Right lobe of liver (tissue), 6 donors: Measurements from ENCODE around the gene TRMT10B. TPM values are rescaled to one million over a fixed set of nuclear protein-coding genes. Genes with fewer than 3 reads are reported as not detected.
A peak's percentile ranks its signal among the peaks of the same experiment; 100 is the strongest.

Experiments used
- ATAC-seq, 4 donors: fragments of 200-7000 bp; cut with Tn5 transposase; one replicate each; pipeline ENCODE4 v1.9.1; 2020; ENCODE audit warnings: mild to moderate bottlenecking in 4 of 4, moderate library complexity in 4 of 4
- DNase-seq, 3 donors: peaks; one replicate each; pipeline ENCODE4 v3.0.0-alpha.2; 2020
- H3K27ac ChIP-seq, 3 donors: fragments of 200-600 bp; one replicate each; pipeline ENCODE4 v1.8.0; 2022
- H3K27me3 ChIP-seq, 2 donors: fragments of 200-600 bp; one replicate each; pipeline ENCODE4 v1.8.0; 2022
- H3K36me3 ChIP-seq, 4 donors: fragments of 200-600 bp; sonication (generic) in 1 of 4; one replicate each; pipeline versions ENCODE4 v1.5.1 to v1.8.0; 2017 to 2022; ENCODE audit warnings: control low read depth in 1 of 4
- H3K4me1 ChIP-seq, 4 donors: fragments of 200-600 bp; sonication (generic) in 1 of 4; one replicate each; pipeline versions ENCODE4 v1.5.1 to v1.8.0; 2017 to 2022; ENCODE audit warnings: control low read depth in 1 of 4
- H3K4me3 ChIP-seq, 3 donors: fragments of 200-600 bp; one replicate each; pipeline ENCODE4 v1.8.0; 2022
- H3K9me3 ChIP-seq, 4 donors: fragments of 200-600 bp; sonication (generic) in 1 of 4; one replicate each; pipeline versions ENCODE4 v1.5.1 to v1.8.0; 2017 to 2022; ENCODE audit warnings: control low read depth in 1 of 4
- CTCF ChIP-seq, 4 donors: fragments of 200-600 bp in 3 of 4; fragments of 450-650 bp in 1 of 4; IDR thresholded peaks; one replicate each; pipeline versions ENCODE4 v1.5.1 to v1.8.0; 2016 to 2022; ENCODE audit warnings: antibody characterized with exemption in 4 of 4, mild to moderate bottlenecking in 2 of 4
- POLR2A ChIP-seq: fragments of 450-650 bp; IDR thresholded peaks from one replicate; pipeline ENCODE4 v1.6.1; 2017; ENCODE audit warnings: antibody characterized with exemption, mild to moderate bottlenecking
- WGBS: methylation state at CpG from one replicate; pipeline ENCODE4 v1.1.6; 2018; ENCODE audit warnings: low coverage, low lambda C conversion rate; ENCODE audit not compliant: insufficient coverage; ENCODE audit errors: missing lambda C conversion rate; 5-methylcytosine and 5-hydroxymethylcytosine counted together
- intact Hi-C, 2 donors: fragments of 100-400 bp; cut with DNase I; formaldehyde crosslinking; loops; one replicate each; pipeline versions ENCODE4 v1.11.2 to v1.14.1; 2022
- long read RNA-seq: library from polyadenylated mRNA; unstranded; transcript quantifications from one replicate; pipeline ENCODE4 v2.0.0, GENCODE V29; 2019
- total RNA-seq, 6 experiments: library from RNA; depleted of rRNA in 2 of 6; stranded (reverse); fragments of >200 nt in 2 of 6; fragmentation: NEBNext Ultra II Directional in 3 of 6; extraction: Animal tissue kit (Norgen Biotek cat#: 25700) in 3 of 6; gene quantifications; one replicate each; pipeline versions ENCODE4 v1.1.0 to v1.2.4, GENCODE V29; 2016 to 2023
- donor health status: DM: no; HTN: yes; CAD: no.
- donor health status: DM: no; HTN: no; CAD: no.
- donor health status: DM: no; HTN: no; CAD: no.
- donor health status: DM: no; HTN: yes; CAD: no.
- donor health status: DM: no; HTN: yes; CAD: no.

TRMT10B gene, protein sequence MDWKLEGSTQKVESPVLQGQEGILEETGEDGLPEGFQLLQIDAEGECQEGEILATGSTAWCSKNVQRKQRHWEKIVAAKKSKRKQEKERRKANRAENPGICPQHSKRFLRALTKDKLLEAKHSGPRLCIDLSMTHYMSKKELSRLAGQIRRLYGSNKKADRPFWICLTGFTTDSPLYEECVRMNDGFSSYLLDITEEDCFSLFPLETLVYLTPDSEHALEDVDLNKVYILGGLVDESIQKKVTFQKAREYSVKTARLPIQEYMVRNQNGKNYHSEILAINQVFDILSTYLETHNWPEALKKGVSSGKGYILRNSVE
- 1 to 10 TPM; 2.2 to 4.9 (median 3.3) TPM for total RNA-seq
- long read RNA-seq, partial matches to known transcripts, result 0 of 2 reads
- long read RNA-seq, other reads (novel, unspliced or antisense), result 2 of 2 reads

DNA sequence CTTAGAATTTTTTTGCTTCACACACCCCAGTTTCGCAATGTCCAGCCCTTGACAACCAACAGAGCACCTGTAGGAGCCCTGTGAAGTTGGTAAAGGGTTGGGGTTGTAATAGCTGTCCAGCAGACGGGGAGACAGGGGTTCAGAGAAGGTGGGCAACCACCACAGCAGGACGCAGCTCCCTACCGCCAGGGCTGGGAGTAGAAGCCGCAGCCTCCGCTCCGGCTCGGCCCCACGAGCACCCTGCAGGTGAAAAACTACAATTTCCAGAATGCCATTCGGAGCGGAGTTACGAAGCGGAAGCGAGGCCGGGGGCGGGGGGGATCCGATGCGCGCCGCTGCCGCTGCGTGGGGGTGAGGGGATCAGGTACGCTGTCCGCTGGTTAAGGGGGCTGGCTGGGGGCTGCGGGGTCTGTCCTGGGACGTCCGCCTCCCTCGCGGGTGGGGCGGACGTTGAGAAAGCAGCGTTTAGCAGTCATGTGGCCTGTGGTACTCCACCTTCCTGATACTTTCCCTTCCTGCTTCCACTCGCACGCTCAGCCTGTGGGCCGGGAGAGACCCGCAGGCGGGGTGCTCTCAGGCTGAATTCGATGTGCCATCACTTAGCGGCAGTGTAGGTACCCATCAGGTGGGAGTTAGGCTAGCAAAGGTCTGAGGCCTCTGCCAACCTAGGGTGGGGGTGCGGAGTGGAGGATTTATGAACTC lies at the start of gene TRMT10B:
Gene TRMT10B (plus strand): TSS at position 317 of the 702 bp plus-strand sequence. CDS start 8,127 bp downstream, outside the sequence.
- DNase-seq (peak; percentile 70 to 78 (median 71)), ATAC-seq (peak; percentile 95 to 98 (median 97))
- TF ChIP-seq CTCF (IDR thresholded peaks at IDR 0.05) (no peak), POLR2A (no peak)
- H3K4me3 ChIP-seq, result peak within 1 kb of the TSS; percentile 71 to 91 (median 87)
- no peaks in the 10 kb centered on the region for H3K36me3 ChIP-seq
- no peaks in the 10 kb centered on the region for H3K27me3 ChIP-seq
- 3% methylated on average over 28 of the region's 40 CpGs for WGBS
- no peaks in the 10 kb centered on the region for H3K9me3 ChIP-seq
- peaks cover 0 to 6% (median 0%) of the 10 kb centered on the region in 4 donors for H3K4me1 ChIP-seq
- intact Hi-C loops, result no loop called here
- H3K27ac ChIP-seq, result peak within 1 kb of the TSS; percentile 57 to 83 (median 81)

- no peaks in the 10 kb centered on the region for H3K9me3 ChIP-seq
- H3K27ac ChIP-seq, result no peak overlapping the region
- 90% methylated on average over 3 of the region's 3 CpGs for WGBS
- no peak overlapping the region for H3K4me3 ChIP-seq
- no peaks in the 10 kb centered on the region for H3K36me3 ChIP-seq
- DNase-seq (no peak), ATAC-seq (no peak)
- peaks cover 0 to 19% (median 8%) of the 10 kb centered on the region in 4 donors for H3K4me1 ChIP-seq
- no peak for TF ChIP-seq POLR2A
- no peak for TF ChIP-seq CTCF (IDR thresholded peaks at IDR 0.05)
- no peaks in the 10 kb centered on the region for H3K27me3 ChIP-seq
- intact Hi-C loops, result no loop called here
Measured at GRCh38 chr9:37705787-37706186, 47.8 kb upstream of the TRMT10B start.

- Histone ChIP-seq H3K27me3 (no peaks in the 10 kb centered on the region), H3K27ac (no peak overlapping the region), H3K4me1 (peaks cover 0 to 16% (median 7%) of the 10 kb centered on the region in 4 donors), H3K9me3 (no peaks in the 10 kb centered on the region), H3K36me3 (no peaks in the 10 kb centered on the region), H3K4me3 (no peak overlapping the region)
- DNase-seq (no peak), ATAC-seq (no peak)
- no peak for TF ChIP-seq CTCF (IDR thresholded peaks at IDR 0.05)
- TF ChIP-seq POLR2A, result no peak
- intact Hi-C loops, result no loop called here
- 81% methylated on average over 3 of the region's 3 CpGs for WGBS
Measured at GRCh38 chr9:37706290-37706689, 47.3 kb upstream of the TRMT10B start.

GRCh38 chr9:37707748-37708147 lies 45.9 kb upstream of the TRMT10B start:
- peak; percentile 91 to 96 (median 94) for ATAC-seq
- Histone ChIP-seq H3K27ac (peak overlapping the region in 1 of 3 donors; percentile 64), H3K4me3 (no peak overlapping the region), H3K9me3 (no peaks in the 10 kb centered on the region), H3K4me1 (peaks cover 0 to 16% (median 7%) of the 10 kb centered on the region in 4 donors), H3K36me3 (no peaks in the 10 kb centered on the region), H3K27me3 (no peaks in the 10 kb centered on the region)
- peak in 1 of 3 donors; percentile 54 for DNase-seq
- TF ChIP-seq POLR2A, result no peak
- no peak for TF ChIP-seq CTCF (IDR thresholded peaks at IDR 0.05)
- intact Hi-C loops, result no loop called here
- WGBS, result 0% methylated on average over 1 of the region's 4 CpGs
